Stimulated activated naive CD8-positive, alpha-beta T cell treated with anti-CD3 and anti-CD28 coated beads, Interleukin-15, Interleukin-2, amounts not matched to agents 100 ng/mL and 50 ng/mL, for 24 hours (primary cell): ENCODE data around the gene HES6.

Source experiments
- H3K27ac Mint-ChIP-seq: one replicate; pipeline ENCODE4 v1.8.0; 2021; ENCODE audit warnings: mild to moderate bottlenecking, mixed read lengths
- H3K27me3 Mint-ChIP-seq: one replicate; pipeline ENCODE4 v1.8.0; 2021; ENCODE audit warnings: mixed read lengths
- H3K36me3 Mint-ChIP-seq: one replicate; pipeline ENCODE4 v1.8.0; 2021; ENCODE audit warnings: low read depth, mixed read lengths
- H3K4me1 Mint-ChIP-seq: one replicate; pipeline ENCODE4 v1.8.0; 2021; ENCODE audit warnings: low read depth, mixed read lengths
- H3K4me3 Mint-ChIP-seq: one replicate; pipeline ENCODE4 v1.8.0; 2021; ENCODE audit warnings: mild to moderate bottlenecking, mixed read lengths
- H3K9me3 Mint-ChIP-seq: one replicate; pipeline ENCODE4 v1.8.0; 2021; ENCODE audit warnings: mixed read lengths

HES6 gene

DNA sequence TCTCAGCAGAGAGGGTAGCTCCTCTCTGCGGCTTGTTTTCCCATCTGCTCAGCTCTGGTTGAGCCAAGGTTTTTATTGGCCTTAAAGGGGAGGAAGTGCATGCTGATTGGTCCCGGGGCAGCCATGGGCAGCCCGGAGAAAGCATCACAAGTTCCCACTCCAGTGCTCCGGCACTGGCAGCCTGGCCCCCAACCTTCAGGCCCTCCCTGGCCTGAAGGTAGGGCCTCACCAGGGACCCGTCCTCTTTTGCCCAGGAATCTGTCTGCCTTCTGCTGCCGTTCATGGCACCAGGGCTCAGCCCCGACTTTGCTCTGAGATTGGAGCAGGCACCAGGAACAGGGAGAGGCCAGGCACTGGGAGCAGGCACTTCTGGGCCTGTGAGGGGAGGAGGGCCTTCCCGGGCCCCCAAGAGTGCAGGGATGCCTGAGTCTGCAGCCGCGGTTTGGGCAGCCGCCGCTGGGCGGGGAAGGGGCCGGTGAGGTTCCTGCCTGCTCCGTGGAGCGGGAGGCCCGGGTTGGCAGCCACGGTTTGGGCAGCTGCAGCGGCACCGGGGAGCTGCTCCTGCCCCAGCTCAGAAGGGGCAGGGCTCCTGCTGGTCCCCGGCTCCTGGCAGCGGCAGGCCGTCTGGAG, 18.8 kb downstream of the HES6 start:
- H3K27ac Mint-ChIP-seq = no peak overlapping the region
- H3K9me3 Mint-ChIP-seq = no peaks in the 10 kb centered on the region
- peaks cover 6% of the 10 kb centered on the region for H3K36me3 Mint-ChIP-seq
- no peaks in the 10 kb centered on the region for H3K4me1 Mint-ChIP-seq
- H3K4me3 Mint-ChIP-seq = peak overlapping the region; percentile 37
- peaks cover 6% of the 10 kb centered on the region for H3K27me3 Mint-ChIP-seq

DNA sequence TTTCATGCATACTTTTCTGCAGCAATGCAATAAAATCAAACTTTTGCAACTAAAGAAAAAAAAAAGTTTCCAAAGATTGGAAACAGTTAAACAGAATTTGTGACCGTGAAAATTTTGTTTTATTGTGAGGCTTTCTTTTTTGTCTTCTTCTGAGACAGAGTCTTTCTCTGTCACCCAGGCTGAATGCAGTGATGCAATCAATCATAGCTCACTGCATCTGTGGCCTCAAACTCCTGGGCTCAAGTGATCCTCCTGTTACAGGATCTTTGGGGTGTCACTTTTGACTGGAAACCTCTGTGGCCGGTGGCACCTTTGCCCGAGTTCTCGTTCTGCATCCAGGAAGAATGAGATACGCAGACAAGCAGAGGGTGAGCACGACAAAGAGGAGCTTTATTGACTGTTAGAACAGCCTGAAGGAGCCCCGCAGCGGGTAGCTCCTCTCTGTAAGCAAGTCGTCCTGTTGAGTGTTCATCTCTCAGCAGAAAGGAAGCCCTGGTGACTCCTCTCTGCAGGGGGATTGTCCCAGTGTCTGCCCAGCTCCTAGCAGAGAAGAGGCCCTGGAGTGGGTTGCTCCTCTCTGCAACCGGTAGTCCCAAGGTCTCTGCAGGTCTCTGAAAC, 19.5 kb downstream of the HES6 start:
- peaks cover 1% of the 10 kb centered on the region for H3K36me3 Mint-ChIP-seq
- H3K4me1 Mint-ChIP-seq = no peaks in the 10 kb centered on the region
- H3K27me3 Mint-ChIP-seq = peaks cover 6% of the 10 kb centered on the region
- no peaks in the 10 kb centered on the region for H3K9me3 Mint-ChIP-seq
- no peak overlapping the region for H3K4me3 Mint-ChIP-seq
- H3K27ac Mint-ChIP-seq = no peak overlapping the region

DNA sequence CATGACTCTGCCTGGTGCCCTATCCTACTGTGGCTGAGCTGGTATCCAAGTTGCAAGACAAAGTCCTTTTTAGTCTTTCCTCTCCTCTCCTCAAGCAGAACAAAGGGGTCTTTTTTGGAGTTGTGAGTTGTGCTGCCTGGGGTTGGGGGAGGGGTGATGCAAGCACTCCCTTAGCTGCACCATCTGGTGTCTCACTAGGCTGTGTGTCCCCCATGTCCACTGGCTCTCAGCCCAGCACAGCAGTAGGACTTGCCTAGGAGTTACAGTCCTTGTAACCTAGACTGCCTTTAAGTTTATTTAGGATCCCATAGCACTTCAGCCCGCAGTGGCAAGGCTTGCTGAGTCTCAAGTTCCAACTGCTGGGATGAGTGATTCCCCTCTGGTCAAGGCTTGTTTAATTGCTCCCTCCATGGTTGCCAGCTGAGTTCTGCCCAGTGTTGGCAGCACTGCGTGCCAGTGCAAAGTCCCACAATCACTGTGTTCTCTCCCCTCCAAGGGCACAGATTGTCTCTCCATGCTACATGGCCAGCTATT, 23.1 kb downstream of the HES6 start:
- H3K27ac Mint-ChIP-seq = no peak overlapping the region
- no peaks in the 10 kb centered on the region for H3K4me1 Mint-ChIP-seq
- H3K36me3 Mint-ChIP-seq = no peaks in the 10 kb centered on the region
- no peak overlapping the region for H3K4me3 Mint-ChIP-seq
- peaks cover 32% of the 10 kb centered on the region for H3K27me3 Mint-ChIP-seq
- H3K9me3 Mint-ChIP-seq = no peaks in the 10 kb centered on the region

DNA sequence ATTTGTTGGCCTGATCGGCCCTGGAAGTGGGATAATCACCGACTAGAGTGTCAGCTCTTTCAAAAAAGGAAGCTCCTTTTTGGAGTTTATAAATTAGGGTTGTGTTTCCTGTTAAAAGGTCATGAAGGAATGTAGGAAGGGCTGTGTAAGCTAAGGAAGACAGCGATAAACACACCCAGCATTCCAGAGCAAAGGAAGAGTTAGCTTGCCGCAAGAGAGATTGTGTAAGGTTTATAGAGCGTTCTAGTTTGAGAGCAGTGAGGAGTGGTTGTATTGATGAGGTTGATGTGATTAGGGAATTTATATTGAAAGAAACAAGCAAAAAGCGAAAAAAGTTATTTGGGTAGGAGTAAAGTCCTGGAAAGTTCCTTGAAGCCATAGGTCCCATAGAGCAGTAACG, 32.8 kb downstream of the HES6 start:
- peaks cover 7% of the 10 kb centered on the region for H3K27me3 Mint-ChIP-seq
- peaks cover 5% of the 10 kb centered on the region for H3K36me3 Mint-ChIP-seq
- H3K9me3 Mint-ChIP-seq = no peaks in the 10 kb centered on the region
- no peak overlapping the region for H3K27ac Mint-ChIP-seq
- H3K4me3 Mint-ChIP-seq = no peak overlapping the region
- peaks cover 17% of the 10 kb centered on the region for H3K4me1 Mint-ChIP-seq

DNA sequence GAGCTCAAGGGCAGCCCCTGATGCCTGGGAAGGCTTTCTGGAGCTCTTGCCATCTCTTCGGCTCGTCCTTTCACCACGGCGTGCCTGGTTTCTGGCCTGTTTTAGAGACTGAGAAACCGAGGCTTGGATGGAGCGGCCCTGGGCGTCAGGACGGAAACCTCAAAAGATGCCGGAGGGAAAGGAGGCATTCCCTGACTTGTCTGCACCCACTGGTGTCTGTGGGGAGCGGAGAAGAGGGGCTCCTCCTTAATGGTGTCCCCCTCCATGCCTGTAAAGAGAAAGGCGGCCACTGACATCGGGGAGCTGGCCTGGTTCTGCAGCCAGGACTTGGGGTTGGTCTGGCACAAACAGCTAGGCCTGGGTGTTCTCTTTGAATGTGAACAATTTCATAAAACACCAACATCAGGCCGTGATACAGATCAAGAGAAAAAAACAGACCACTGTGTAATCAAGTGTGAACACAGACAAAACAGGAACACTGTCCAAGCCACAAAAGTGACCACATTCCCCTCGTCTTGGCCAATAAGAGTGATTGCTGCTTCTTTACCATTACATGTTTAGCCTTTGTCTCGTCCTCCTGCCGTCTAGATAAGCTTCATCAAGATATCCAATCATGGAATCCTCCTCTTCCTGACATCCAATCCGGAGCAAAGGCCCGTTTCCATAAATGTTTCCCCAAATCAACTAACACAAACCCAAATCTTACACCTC, 35.7 kb downstream of the HES6 start:
- peaks cover 46% of the 10 kb centered on the region for H3K4me1 Mint-ChIP-seq
- H3K36me3 Mint-ChIP-seq = peaks cover 28% of the 10 kb centered on the region
- peak overlapping the region; percentile 80 for H3K4me3 Mint-ChIP-seq
- H3K9me3 Mint-ChIP-seq = no peaks in the 10 kb centered on the region
- peaks cover 4% of the 10 kb centered on the region for H3K27me3 Mint-ChIP-seq
- H3K27ac Mint-ChIP-seq = peak overlapping the region; percentile 87

DNA sequence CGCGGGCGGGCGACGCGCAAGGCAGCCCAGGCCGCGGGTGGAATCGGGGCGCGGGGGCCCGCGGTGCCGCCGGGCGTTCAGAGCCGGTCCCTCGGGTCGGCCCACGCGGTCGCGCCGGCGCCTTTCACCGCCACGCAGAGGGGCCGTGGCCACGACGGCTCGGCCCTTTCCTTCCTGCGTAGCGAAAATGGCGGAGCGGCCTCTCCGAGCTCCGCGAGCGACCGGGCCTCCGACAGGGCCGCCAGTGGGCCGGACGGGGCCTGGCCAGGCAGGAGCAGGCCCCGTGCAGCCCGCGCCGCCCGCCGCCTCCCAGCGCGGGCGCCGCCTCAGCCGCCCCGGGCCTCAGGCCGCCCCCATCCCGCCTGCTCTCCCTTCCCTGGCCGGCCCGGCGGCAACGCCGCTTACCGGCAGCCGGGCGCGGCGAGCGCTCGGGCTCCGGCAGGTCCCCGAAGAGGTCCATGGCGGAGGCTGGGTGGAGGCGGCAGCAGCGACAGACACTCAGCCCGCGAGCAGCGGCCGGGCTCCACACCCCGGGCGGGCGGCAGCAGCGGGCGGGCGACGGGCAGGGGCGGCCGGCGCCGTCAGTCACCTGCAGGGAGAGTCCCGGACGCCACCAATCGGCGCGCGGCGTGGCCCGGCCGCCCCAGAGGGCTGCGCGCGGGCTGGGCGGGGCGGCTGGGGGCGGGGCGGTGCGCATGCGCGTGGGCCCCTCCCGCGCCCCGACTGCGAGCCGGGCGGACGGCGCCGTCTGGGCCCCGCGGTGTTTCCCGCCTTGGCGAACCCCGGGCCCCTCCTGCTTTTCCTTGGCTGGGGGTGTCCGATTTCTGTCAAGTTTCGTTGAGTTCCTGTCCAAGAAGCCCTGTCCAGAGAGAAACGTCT, 36.5 kb downstream of the HES6 start, which contains the start of gene ILKAP:
Gene ILKAP, minus strand, starts transcription at position 602 of the 879 bp plus-strand sequence. Its CDS starts 142 bp downstream, at position 460.
- H3K4me1 Mint-ChIP-seq = peaks cover 54% of the 10 kb centered on the region
- no peaks in the 10 kb centered on the region for H3K9me3 Mint-ChIP-seq
- H3K27ac Mint-ChIP-seq = peak within 1 kb of the TSS; percentile 91
- H3K27me3 Mint-ChIP-seq = peaks cover 4% of the 10 kb centered on the region
- peaks cover 28% of the 10 kb centered on the region for H3K36me3 Mint-ChIP-seq
- H3K4me3 Mint-ChIP-seq = peak within 1 kb of the TSS; percentile 93

DNA sequence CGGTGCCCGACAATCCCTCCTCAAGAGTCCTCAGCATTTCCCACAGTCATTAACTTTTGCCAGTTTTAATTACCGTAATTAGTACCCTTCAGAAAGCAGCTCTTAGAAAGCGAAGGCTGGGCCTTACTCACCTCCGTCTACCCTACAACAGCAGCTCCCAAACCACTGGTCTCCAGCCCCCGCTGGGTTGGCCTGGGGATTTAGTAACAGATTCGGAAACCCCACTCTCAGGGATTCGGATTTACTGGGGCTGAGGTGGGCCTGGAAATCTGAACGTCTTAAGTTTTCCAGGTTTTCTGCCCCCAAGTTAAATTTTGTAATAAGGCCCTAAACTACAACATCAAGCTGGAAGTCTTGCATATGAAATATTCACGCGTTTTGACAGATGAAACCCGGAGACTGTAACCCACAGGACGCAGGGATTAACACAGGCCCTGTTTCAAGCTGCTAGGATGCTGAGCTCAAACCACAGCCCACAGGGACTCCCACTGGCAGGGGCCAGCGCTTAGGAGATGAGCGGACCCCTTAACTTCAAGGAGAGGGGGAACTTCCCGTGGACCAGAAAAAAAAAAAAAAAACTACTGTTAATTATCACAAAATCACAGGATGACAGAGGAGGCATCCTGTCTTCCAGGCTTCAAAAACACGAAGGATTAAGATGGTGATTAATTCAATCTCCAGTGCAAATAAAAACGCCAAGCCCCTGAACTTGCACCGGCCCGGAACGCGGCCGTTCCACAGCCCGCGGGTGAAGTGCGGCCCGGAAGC, 37.3 kb downstream of the HES6 start:
- peaks cover 61% of the 10 kb centered on the region for H3K4me1 Mint-ChIP-seq
- H3K36me3 Mint-ChIP-seq = peaks cover 28% of the 10 kb centered on the region
- H3K9me3 Mint-ChIP-seq = no peaks in the 10 kb centered on the region
- peak overlapping the region; percentile 91 for H3K27ac Mint-ChIP-seq
- H3K27me3 Mint-ChIP-seq = peaks cover 4% of the 10 kb centered on the region
- H3K4me3 Mint-ChIP-seq = peak overlapping the region; percentile 93

DNA sequence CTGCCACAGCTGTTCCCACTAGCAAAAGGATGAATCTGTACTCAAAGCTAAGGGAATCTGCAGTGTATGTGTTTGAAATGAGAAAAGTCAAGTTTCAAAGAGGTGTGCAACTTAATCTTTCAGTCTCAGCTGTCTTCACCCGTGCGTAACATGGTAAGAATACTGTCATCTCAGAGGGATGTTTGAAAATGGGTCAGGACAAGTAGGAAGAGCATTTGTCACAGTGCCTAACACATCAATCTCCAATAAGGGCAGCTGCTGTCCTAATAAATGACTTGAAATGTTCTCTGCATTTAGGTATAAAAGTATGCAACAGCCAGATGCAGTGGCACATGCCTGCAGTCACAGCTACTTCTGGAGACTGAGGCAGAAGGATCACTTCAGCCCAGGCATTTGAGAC, 49.4 kb downstream of the HES6 start:
- no peaks in the 10 kb centered on the region for H3K27me3 Mint-ChIP-seq
- H3K4me3 Mint-ChIP-seq = no peak overlapping the region
- no peaks in the 10 kb centered on the region for H3K4me1 Mint-ChIP-seq
- H3K27ac Mint-ChIP-seq = no peak overlapping the region
- peaks cover 71% of the 10 kb centered on the region for H3K36me3 Mint-ChIP-seq
- H3K9me3 Mint-ChIP-seq = no peaks in the 10 kb centered on the region
